Upper lobe of left lung (tissue), 6 donors: ENCODE results near the gene TENT5D. TPM values are rescaled to one million over a fixed set of nuclear protein-coding genes. Genes with fewer than 3 reads are reported as not detected.
"Not testable (repeated sequence)": the region's sequence is repeated elsewhere in the genome, so short reads cannot be mapped to it uniquely, and the experiment has no call there.

ENCODE experiments used
- ATAC-seq, 2 donors: fragments of 200-7000 bp; cut with Tn5 transposase; one replicate each; pipeline ENCODE4 v1.9.1; 2022; ENCODE audit warnings: mild to moderate bottlenecking in 2 of 2, moderate library complexity in 2 of 2; ENCODE audit not compliant: low FRiP score in 2 of 2
- DNase-seq, 2 donors: peaks; one replicate each; pipeline ENCODE4 v3.0.0-alpha.2; 2019 to 2020
- H3K27ac ChIP-seq, 4 donors: fragments of 200-600 bp; sonication (generic); one replicate each; pipeline ENCODE4 v1.5.1; 2016 to 2019
- H3K27me3 ChIP-seq, 4 donors: fragments of 200-600 bp; sonication (generic); one replicate each; pipeline ENCODE4 v1.5.1; 2017 to 2019
- H3K36me3 ChIP-seq, 4 donors: fragments of 200-600 bp; sonication (generic); one replicate each; pipeline ENCODE4 v1.5.1; 2016 to 2019
- H3K4me1 ChIP-seq, 4 donors: fragments of 200-600 bp; sonication (generic); one replicate each; pipeline ENCODE4 v1.5.1; 2018 to 2019
- H3K4me3 ChIP-seq, 4 donors: fragments of 200-600 bp; sonication (generic); one replicate each; pipeline ENCODE4 v1.5.1; 2017 to 2019; ENCODE audit warnings: mild to moderate bottlenecking in 2 of 4, moderate library complexity in 1 of 4
- H3K9me3 ChIP-seq, 4 donors: fragments of 200-600 bp; sonication (generic); one replicate each; pipeline ENCODE4 v1.5.1; 2018 to 2019
- EP300 ChIP-seq, 4 donors: sonication (generic); formaldehyde crosslinking; IDR thresholded peaks; one replicate each; pipeline ENCODE4 v1.5.1; 2017; ENCODE audit warnings: antibody characterized with exemption in 4 of 4, control low read depth in 2 of 4
- POLR2A ChIP-seq, 4 donors: fragments of 450-650 bp; IDR thresholded peaks; one replicate each; pipeline ENCODE4 v1.5.1; 2016 to 2017; ENCODE audit warnings: antibody characterized with exemption in 4 of 4, mild to moderate bottlenecking in 2 of 4
- POLR2AphosphoS5 ChIP-seq, 2 donors: sonication (generic); formaldehyde crosslinking; IDR thresholded peaks; one replicate each; pipeline ENCODE4 v1.5.1; 2017; ENCODE audit warnings: antibody characterized with exemption in 2 of 2
- WGBS, 2 donors: methylation state at CpG; one replicate each; pipeline ENCODE4 v1.1.5; 2017 to 2018; 5-methylcytosine and 5-hydroxymethylcytosine counted together
- total RNA-seq, 6 donors: library from RNA; depleted of rRNA in 4 of 6; stranded (reverse); fragments of >200 nt in 4 of 6; gene quantifications; one replicate each; pipeline versions ENCODE4 v1.1.0 to v1.2.1, GENCODE V29; 2016 to 2021
- TF ChIP-seq, protein P1 (sequence below), 6 experiments: fragments of 450-650 bp in 4 of 6; fragments of 200-600 bp in 2 of 6; sonication (generic) in 2 of 6; IDR thresholded peaks; one replicate each; pipeline ENCODE4 v1.5.1; 2016 to 2019; ENCODE audit warnings: antibody characterized with exemption in 6 of 6
- donor health status: DM: no; HTN: no; CAD: no; lungs with moderate emphysema.
- donor health status: DM: no; HTN: yes; CAD: no; lungs with severe emphysema.

Gene TENT5D
- total RNA-seq, 6 donors from 2014 or later = not detected

DNA sequence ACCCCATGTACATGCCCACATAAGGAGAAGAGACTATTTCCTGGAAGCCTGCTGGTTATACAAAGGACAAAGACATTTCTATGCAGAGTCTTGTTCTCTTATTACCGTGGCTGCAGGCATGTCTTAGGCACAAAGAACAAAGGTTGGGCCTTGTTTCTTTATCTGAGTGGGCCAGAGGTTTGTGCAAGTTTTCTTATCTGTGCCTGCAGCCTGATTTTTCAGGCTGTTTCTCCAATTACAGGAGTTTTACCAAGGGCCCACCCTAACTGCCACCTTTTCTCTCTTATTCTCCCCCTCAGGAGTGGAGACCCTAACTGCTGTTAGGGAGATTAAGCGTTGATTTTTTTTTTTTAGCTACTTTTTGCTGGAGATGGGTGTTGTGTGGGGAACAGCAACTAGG, 3.5 kb downstream of the TENT5D start:
- Histone ChIP-seq H3K4me1 (no peaks in the 10 kb centered on the region), H3K9me3 (no peaks in the 10 kb centered on the region), H3K27ac (no peak overlapping the region), H3K27me3 (no peaks in the 10 kb centered on the region), H3K36me3 (no peaks in the 10 kb centered on the region), H3K4me3 (no peak overlapping the region)
- DNase-seq = no peak
- no peak for TF ChIP-seq POLR2AphosphoS5 (IDR thresholded peaks at IDR 0.05)
- no peak for TF ChIP-seq EP300 (IDR thresholded peaks at IDR 0.05)
- TF ChIP-seq POLR2A (IDR thresholded peaks at IDR 0.05) = no peak
- 59 to 62% methylated on average over 2 of the region's 2 CpGs for WGBS, 2 donors
- no peak for ATAC-seq

DNA sequence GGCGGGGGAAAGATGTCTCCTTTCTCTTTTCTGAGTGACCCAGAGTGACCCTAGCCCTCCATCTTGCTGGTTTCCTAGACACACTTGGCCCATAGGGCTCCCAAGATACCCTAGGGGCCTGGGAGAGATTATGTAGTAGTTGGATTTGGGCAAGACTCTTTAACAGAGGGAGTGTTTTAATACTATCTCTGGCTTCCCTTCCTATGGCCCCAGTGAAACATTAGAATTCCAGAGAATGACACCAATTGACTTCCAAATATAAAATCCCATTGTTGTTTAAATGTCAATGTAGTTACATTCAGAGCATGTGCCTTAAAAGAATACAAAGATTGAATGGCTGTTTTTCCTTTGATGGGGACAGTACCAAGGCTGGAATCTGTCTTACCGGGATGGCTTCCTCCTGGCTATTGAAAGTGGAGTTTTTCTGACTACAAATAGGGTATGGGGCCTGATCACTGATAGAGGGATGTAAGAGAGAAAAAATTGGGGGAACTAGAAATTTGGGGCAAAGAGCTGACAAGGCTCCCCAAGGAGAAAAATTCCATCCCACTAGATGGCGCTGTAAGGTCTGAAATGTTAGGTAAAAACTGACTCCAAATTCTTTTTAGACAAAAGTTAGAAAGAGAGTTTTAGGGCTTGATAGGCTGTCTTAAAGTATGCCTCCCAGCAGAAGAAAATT, 10.7 kb downstream of the TENT5D start:
- TF ChIP-seq EP300 (IDR thresholded peaks at IDR 0.05) (no peak), POLR2A (IDR thresholded peaks at IDR 0.05) (no peak), POLR2AphosphoS5 (IDR thresholded peaks at IDR 0.05) (no peak)
- TF ChIP-seq, protein P1, sequence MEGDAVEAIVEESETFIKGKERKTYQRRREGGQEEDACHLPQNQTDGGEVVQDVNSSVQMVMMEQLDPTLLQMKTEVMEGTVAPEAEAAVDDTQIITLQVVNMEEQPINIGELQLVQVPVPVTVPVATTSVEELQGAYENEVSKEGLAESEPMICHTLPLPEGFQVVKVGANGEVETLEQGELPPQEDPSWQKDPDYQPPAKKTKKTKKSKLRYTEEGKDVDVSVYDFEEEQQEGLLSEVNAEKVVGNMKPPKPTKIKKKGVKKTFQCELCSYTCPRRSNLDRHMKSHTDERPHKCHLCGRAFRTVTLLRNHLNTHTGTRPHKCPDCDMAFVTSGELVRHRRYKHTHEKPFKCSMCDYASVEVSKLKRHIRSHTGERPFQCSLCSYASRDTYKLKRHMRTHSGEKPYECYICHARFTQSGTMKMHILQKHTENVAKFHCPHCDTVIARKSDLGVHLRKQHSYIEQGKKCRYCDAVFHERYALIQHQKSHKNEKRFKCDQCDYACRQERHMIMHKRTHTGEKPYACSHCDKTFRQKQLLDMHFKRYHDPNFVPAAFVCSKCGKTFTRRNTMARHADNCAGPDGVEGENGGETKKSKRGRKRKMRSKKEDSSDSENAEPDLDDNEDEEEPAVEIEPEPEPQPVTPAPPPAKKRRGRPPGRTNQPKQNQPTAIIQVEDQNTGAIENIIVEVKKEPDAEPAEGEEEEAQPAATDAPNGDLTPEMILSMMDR (IDR thresholded peaks at IDR 0.05) = no peak
- DNase-seq = no peak
- 60 to 70% methylated on average over 3 of the region's 3 CpGs for WGBS, 2 donors
- Histone ChIP-seq H3K4me3 (no peak overlapping the region), H3K36me3 (no peaks in the 10 kb centered on the region), H3K27me3 (no peaks in the 10 kb centered on the region), H3K4me1 (no peaks in the 10 kb centered on the region), H3K9me3 (peaks cover 0 to 13% (median 0%) of the 10 kb centered on the region in 4 donors), H3K27ac (no peak overlapping the region)
- ATAC-seq = no peak

DNA sequence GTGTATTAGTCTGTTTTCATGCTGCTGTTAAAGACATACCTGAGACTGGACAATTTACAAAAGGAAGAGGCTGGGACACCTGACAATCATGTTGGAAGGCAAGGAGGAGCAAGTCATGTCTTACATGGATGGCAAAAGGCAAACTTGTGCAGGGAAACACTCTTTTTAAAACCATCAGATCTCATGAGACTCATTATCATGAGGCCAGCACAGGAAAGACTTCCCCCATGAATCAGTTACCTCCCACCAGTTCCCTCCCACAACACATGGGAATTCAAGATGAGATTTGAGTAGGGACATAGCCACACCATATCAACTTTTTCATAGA, 11.2 kb downstream of the TENT5D start:
- Histone ChIP-seq H3K4me1 (no peaks in the 10 kb centered on the region), H3K27ac (no peak overlapping the region), H3K9me3 (peaks cover 0 to 13% (median 0%) of the 10 kb centered on the region in 4 donors), H3K4me3 (no peak overlapping the region), H3K27me3 (no peaks in the 10 kb centered on the region), H3K36me3 (no peaks in the 10 kb centered on the region)
- DNase-seq (no peak), ATAC-seq (no peak)
- TF ChIP-seq EP300 (IDR thresholded peaks at IDR 0.05) (no peak), POLR2A (IDR thresholded peaks at IDR 0.05) (no peak), POLR2AphosphoS5 (IDR thresholded peaks at IDR 0.05) (no peak)
- TF ChIP-seq, protein P1 (IDR thresholded peaks at IDR 0.05) = no peak

DNA sequence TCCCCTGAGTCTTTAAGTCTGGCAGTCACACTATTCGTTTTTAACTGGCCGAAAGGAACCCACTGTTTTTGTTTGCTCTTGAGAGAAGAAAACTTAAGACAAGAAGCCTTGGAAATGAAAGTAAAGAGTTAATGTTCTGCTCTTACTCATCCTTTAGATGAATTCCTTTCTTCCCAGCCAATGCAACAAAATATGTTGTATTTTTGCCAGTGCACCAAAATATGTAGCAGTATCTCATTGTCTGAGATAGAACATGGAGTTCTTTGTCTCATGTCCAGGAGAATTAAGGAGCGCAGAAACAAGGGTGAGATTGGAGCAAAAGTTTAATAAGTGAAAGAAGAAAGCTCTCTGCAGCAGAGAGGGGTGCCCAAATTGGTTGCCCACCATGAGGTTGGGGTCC, 12.2 kb downstream of the TENT5D start:
- WGBS, 2 donors = 78 to 92% methylated on average over 3 of the region's 3 CpGs
- no peak for TF ChIP-seq EP300 (IDR thresholded peaks at IDR 0.05)
- TF ChIP-seq, protein P1 (IDR thresholded peaks at IDR 0.05) = no peak
- TF ChIP-seq POLR2A (IDR thresholded peaks at IDR 0.05) = no peak
- TF ChIP-seq POLR2AphosphoS5 (IDR thresholded peaks at IDR 0.05) = no peak
- Histone ChIP-seq H3K27ac (no peak overlapping the region), H3K9me3 (peaks cover 0 to 13% (median 0%) of the 10 kb centered on the region in 4 donors), H3K4me1 (no peaks in the 10 kb centered on the region), H3K36me3 (no peaks in the 10 kb centered on the region), H3K4me3 (no peak overlapping the region), H3K27me3 (no peaks in the 10 kb centered on the region)
- DNase-seq (no peak), ATAC-seq (no peak)

DNA sequence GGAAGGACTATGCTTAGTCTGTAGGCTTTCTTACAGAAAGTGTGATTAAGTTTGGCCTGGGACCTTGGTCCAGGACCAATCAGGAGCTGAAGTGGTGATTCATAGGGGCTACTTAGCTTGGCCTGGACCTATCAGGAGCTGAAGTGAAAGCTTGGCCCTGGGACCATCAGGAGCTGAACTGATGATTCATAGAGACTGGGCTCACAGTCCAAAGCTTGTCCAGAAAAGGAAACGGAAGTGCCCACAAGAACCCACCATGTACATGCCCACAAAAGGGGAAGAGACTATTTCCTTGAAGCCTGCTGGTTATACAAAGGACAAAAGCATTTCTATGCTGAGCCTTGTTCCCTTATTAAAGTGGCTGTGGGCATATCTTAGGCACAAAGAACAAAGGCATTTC, 12.6 kb downstream of the TENT5D start:
- Histone ChIP-seq H3K27me3 (no peaks in the 10 kb centered on the region), H3K4me3 (no peak overlapping the region), H3K27ac (no peak overlapping the region), H3K36me3 (no peaks in the 10 kb centered on the region), H3K4me1 (no peaks in the 10 kb centered on the region), H3K9me3 (peaks cover 0 to 13% (median 0%) of the 10 kb centered on the region in 4 donors)
- DNase-seq = no peak
- 33% methylated on average over 1 of the region's 1 CpG; no CpG with 5 or more reads in 1 of the 2 donors for WGBS, 2 donors
- peak in 1 of 2 donors; percentile 41 for ATAC-seq
- no peak for TF ChIP-seq POLR2A (IDR thresholded peaks at IDR 0.05)
- TF ChIP-seq, protein P1 (IDR thresholded peaks at IDR 0.05) = no peak

DNA sequence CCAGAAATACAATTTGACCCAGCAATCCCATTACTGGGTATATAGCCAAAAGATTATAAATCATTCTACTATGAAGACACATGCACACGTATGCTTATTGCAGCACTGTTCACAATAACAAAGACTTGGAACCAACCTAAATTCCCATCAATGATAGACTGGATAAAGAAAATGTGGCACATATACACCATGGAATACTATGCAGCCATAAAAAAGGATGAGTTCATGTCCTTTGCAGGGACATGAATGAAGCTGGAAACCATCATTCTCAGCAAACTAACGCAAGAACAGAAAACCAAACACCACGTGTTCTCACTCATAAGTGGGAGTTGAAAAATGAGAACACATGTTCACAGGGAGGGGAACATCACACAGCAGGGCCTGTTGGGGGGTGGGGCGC, 47.9 kb downstream of the TENT5D start:
- not testable (repeated sequence) for H3K36me3 ChIP-seq, DNase-seq, H3K27ac ChIP-seq, H3K9me3 ChIP-seq, H3K27me3 ChIP-seq, ATAC-seq, H3K4me3 ChIP-seq, H3K4me1 ChIP-seq
- 65 to 66% methylated on average over 4 of the region's 4 CpGs for WGBS, 2 donors
